SK-N-MC (cell line): ENCODE measurements around the gene NRIP3.
"Not testable (repeated sequence)": the region's sequence is repeated elsewhere in the genome, so short reads cannot be mapped to it uniquely, and the experiment has no call there.

ENCODE experiments used
- DNase-seq: peaks from one replicate; pipeline ENCODE4 v3.0.0-alpha.2; 2011; ENCODE audit warnings: low read depth, low spot score
- H3K27ac ChIP-seq: fragments of 200-600 bp; sonication (generic); 2 replicates; pipeline ENCODE4 v1.5.1; 2016; ENCODE audit warnings: mixed run types
- H3K36me3 ChIP-seq: fragments of 200-600 bp; sonication (generic); 2 replicates; pipeline ENCODE4 v1.6.1; 2017; ENCODE audit warnings: antibody characterized with exemption, low read length, mixed read lengths; ENCODE audit not compliant: insufficient read depth
- H3K4me3 ChIP-seq: fragments of 200-600 bp; sonication (generic); 2 replicates; pipeline ENCODE4 v1.5.1; 2016
- H3K9ac ChIP-seq: fragments of 200-600 bp; sonication (generic); 2 replicates; pipeline ENCODE4 v1.8.0; 2017; ENCODE audit warnings: mixed run types, mixed read lengths; ENCODE audit not compliant: insufficient read length
- H3K9me3 ChIP-seq: fragments of 200-600 bp; sonication (generic); 2 replicates; pipeline ENCODE4 v1.6.1; 2017; ENCODE audit warnings: low read depth, mild to moderate bottlenecking, antibody characterized with exemption, low read length, moderate library complexity, mixed read lengths
- EZH2 ChIP-seq: fragments of 200-600 bp; sonication (generic); IDR thresholded peaks from one replicate; pipeline ENCODE4 v1.6.1; 2017; ENCODE audit warnings: antibody characterized with exemption
- FOXP2 ChIP-seq: optimal IDR thresholded peaks from 2 replicates; pipeline ENCODE3; 2011; ENCODE audit warnings: mild to moderate bottlenecking, moderate library complexity; ENCODE audit not compliant: insufficient read depth; ENCODE audit errors: extremely low read length, control extremely low read depth
- POLR2AphosphoS5 ChIP-seq: IDR thresholded peaks from 2 replicates; pipeline ENCODE4 v1.6.1; 2012; ENCODE audit warnings: mild to moderate bottlenecking, low read depth, low read length, borderline replicate concordance

Gene NRIP3

GRCh38 chr11:9013373-9013772, 9.6 kb upstream of the NRIP3 start:
- Histone ChIP-seq H3K4me3 (no peak overlapping the region), H3K36me3 (no peaks in the 10 kb centered on the region), H3K27ac (no peak overlapping the region), H3K9me3 (no peaks in the 10 kb centered on the region), H3K9ac (no peak overlapping the region)
- no peak for DNase-seq
- TF ChIP-seq EZH2 = no peak
- no peak for TF ChIP-seq POLR2AphosphoS5
- TF ChIP-seq FOXP2 = no peak

GRCh38 chr11:9009538-9009937, 5.7 kb upstream of the NRIP3 start:
- H3K36me3 ChIP-seq, H3K9me3 ChIP-seq, H3K4me3 ChIP-seq, H3K27ac ChIP-seq, DNase-seq, H3K9ac ChIP-seq: not testable (repeated sequence)

GRCh38 chr11:9008661-9009060, 4.9 kb upstream of the NRIP3 start:
- H3K27ac ChIP-seq = no peak overlapping the region
- H3K9ac ChIP-seq = no peak overlapping the region
- no peak for TF ChIP-seq EZH2
- TF ChIP-seq POLR2AphosphoS5 = no peak
- TF ChIP-seq FOXP2 = no peak
- H3K4me3 ChIP-seq = no peak overlapping the region
- no peaks in the 10 kb centered on the region for H3K9me3 ChIP-seq
- no peak for DNase-seq
- no peaks in the 10 kb centered on the region for H3K36me3 ChIP-seq

GRCh38 chr11:9008011-9008550, 4.3 kb upstream of the NRIP3 start:
- Histone ChIP-seq H3K27ac (no peak overlapping the region), H3K36me3 (no peaks in the 10 kb centered on the region), H3K4me3 (no peak overlapping the region), H3K9me3 (no peaks in the 10 kb centered on the region), H3K9ac (no peak overlapping the region)
- no peak for DNase-seq
- TF ChIP-seq EZH2 (no peak), FOXP2 (no peak), POLR2AphosphoS5 (no peak)

- no peak overlapping the region for H3K27ac ChIP-seq
- H3K4me3 ChIP-seq = no peak overlapping the region
- no peak for DNase-seq
- TF ChIP-seq POLR2AphosphoS5 = no peak
- no peak for TF ChIP-seq EZH2
- no peak for TF ChIP-seq FOXP2
- no peaks in the 10 kb centered on the region for H3K36me3 ChIP-seq
- H3K9me3 ChIP-seq = no peaks in the 10 kb centered on the region
- H3K9ac ChIP-seq = no peak overlapping the region
Measured at GRCh38 chr11:9005087-9005486, 1.3 kb upstream of the NRIP3 start.

- H3K27ac ChIP-seq = no peak overlapping the region
- no peaks in the 10 kb centered on the region for H3K9me3 ChIP-seq
- H3K4me3 ChIP-seq = peak overlapping the region; percentile 78
- no peaks in the 10 kb centered on the region for H3K36me3 ChIP-seq
- TF ChIP-seq POLR2AphosphoS5 (no peak), EZH2 (no peak), FOXP2 (no peak)
- no peak overlapping the region for H3K9ac ChIP-seq
- no peak for DNase-seq
Measured at GRCh38 chr11:9004183-9004926, 554 bp upstream of the NRIP3 start.

GRCh38 chr11:9002920-9003572, 755 bp downstream of the NRIP3 start:
- DNase-seq = no peak
- Histone ChIP-seq H3K9ac (peak overlapping the region; percentile 22), H3K36me3 (no peaks in the 10 kb centered on the region)

GRCh38 chr11:9001736-9002135, 2.1 kb downstream of the NRIP3 start:
- Histone ChIP-seq H3K9me3 (no peaks in the 10 kb centered on the region), H3K9ac (no peak overlapping the region), H3K27ac (no peak overlapping the region), H3K4me3 (no peak overlapping the region), H3K36me3 (no peaks in the 10 kb centered on the region)
- DNase-seq = no peak
- TF ChIP-seq EZH2 (no peak), FOXP2 (no peak), POLR2AphosphoS5 (no peak)

More at GRCh38 chr11:9002920-9003572, 755 bp downstream of the NRIP3 start:
- TF ChIP-seq FOXP2 (no peak), POLR2AphosphoS5 (no peak)
- H3K9me3 ChIP-seq = no peaks in the 10 kb centered on the region
- H3K4me3 ChIP-seq = peak overlapping the region; percentile 78
- H3K27ac ChIP-seq = no peak overlapping the region
